ENCODE data around the gene NWD2.

DNA sequence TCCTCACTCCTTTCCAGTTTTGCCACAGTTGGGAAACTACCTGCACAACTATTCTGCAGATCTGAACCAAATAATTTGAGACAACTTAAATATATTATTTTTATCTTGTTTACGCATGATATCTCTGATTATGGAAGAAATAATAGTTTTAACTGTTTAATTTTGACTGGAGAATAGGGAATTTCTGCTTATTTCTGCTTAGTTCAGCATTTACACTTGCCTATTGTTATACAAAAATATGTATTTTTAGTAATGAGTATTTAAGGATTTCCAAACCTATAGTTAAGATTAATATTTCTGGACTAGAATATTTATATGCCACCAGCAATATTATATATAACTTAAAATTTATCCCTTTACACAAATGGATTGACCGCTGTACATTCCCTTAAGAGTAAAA lies 125.5 kb downstream of the NWD2 start:
- TF ChIP-seq ZBTB40 (IDR thresholded peaks at IDR 0.05; ENCODE audit: borderline replicate concordance) (no peak), ESRRA (IDR thresholded peaks at IDR 0.05; ENCODE audit: low read length) (no peak), EP300 (IDR thresholded peaks at IDR 0.05; ENCODE audit: borderline replicate concordance in 1 of 2, control insufficient read depth in 1 of 2, low read depth in 2 of 2, low read length in 2 of 2) (no peak), JUNB (IDR thresholded peaks at IDR 0.05) (no peak), CREB1 (IDR thresholded peaks at IDR 0.05; ENCODE audit: low read depth) (no peak)
- TF ChIP-seq, protein P1, sequence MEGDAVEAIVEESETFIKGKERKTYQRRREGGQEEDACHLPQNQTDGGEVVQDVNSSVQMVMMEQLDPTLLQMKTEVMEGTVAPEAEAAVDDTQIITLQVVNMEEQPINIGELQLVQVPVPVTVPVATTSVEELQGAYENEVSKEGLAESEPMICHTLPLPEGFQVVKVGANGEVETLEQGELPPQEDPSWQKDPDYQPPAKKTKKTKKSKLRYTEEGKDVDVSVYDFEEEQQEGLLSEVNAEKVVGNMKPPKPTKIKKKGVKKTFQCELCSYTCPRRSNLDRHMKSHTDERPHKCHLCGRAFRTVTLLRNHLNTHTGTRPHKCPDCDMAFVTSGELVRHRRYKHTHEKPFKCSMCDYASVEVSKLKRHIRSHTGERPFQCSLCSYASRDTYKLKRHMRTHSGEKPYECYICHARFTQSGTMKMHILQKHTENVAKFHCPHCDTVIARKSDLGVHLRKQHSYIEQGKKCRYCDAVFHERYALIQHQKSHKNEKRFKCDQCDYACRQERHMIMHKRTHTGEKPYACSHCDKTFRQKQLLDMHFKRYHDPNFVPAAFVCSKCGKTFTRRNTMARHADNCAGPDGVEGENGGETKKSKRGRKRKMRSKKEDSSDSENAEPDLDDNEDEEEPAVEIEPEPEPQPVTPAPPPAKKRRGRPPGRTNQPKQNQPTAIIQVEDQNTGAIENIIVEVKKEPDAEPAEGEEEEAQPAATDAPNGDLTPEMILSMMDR (IDR thresholded peaks at IDR 0.05 in 2 of 3, conservative IDR thresholded peaks at IDR 0.05 in 1 of 3; ENCODE audit: control insufficient read depth in 2 of 3, extremely low read depth in 1 of 3, insufficient read depth in 1 of 3, low read depth in 3 of 3, low read length in 3 of 3), result no peak
